RWPE1 (cell line): ENCODE results near the gene GABRG3.

ENCODE experiments used
- CTCF ChIA-PET: fragments of 350-600 bp; sonication (Branson Sonifier 250); formaldehyde crosslinking; extraction: SDS; loops from one replicate; lab custom pipeline; 2021; lab: Yijun Ruan, JAX
- POLR2A ChIA-PET: fragments of 400-600 bp; formaldehyde crosslinking; extraction: SDS; loops from one replicate; lab custom pipeline; 2020; ENCODE audit warnings: antibody characterized with exemption; ENCODE audit not compliant: low non-redundant PET; lab: Yijun Ruan, JAX
- DNase-seq: peaks from one replicate; pipeline ENCODE4 v3.0.0; 2012; ENCODE audit warnings: low spot score
- H3K27ac ChIP-seq: fragments of 450-650 bp; 2 replicates; pipeline ENCODE4 v1.5.1; 2017
- CTCF ChIP-seq: fragments of 450-650 bp; conservative IDR thresholded peaks from 2 replicates; pipeline ENCODE4 v1.5.1; 2017; ENCODE audit warnings: low read depth, mild to moderate bottlenecking

GABRG3 gene

GRCh38 chr15:27046880-27047279 is 75.9 kb downstream of the GABRG3 start:
- CTCF ChIA-PET, result no interaction called here

GRCh38 chr15:27050163-27050562 is 79.2 kb downstream of the GABRG3 start:
- CTCF ChIA-PET, result interaction anchor here (0.6 kb wide), 1 partner anchor 916 kb away, joined by 3 read pairs; no protein-coding TSS in a partner anchor

More at GRCh38 chr15:27046880-27047279, 75.9 kb downstream of the GABRG3 start:
- POLR2A ChIA-PET, result no interaction called here
- TF ChIP-seq CTCF, result no peak
- no peak overlapping the region for H3K27ac ChIP-seq
- DNase-seq, result no peak

GRCh38 chr15:27054426-27054825 is 83.4 kb downstream of the GABRG3 start:
- ChIA-PET CTCF (no interaction called here), POLR2A (no interaction called here)
- no peak overlapping the region for H3K27ac ChIP-seq
- DNase-seq, result no peak
- no peak for TF ChIP-seq CTCF

More at GRCh38 chr15:27050163-27050562, 79.2 kb downstream of the GABRG3 start:
- POLR2A ChIA-PET, result no interaction called here
- no peak for DNase-seq
- no peak for TF ChIP-seq CTCF
- no peak overlapping the region for H3K27ac ChIP-seq

GRCh38 chr15:27057904-27058645 is 87.1 kb downstream of the GABRG3 start:
- peak; percentile 19 for DNase-seq
- POLR2A ChIA-PET, result no interaction called here
- H3K27ac ChIP-seq, result no peak overlapping the region
- CTCF ChIA-PET, result interaction anchor here (0.6 to 0.7 kb wide), 2 partner anchors 629 to 870 kb away, joined by 3 to 7 read pairs; no protein-coding TSS in a partner anchor
- TF ChIP-seq CTCF, result no peak

- ChIA-PET POLR2A (no interaction called here), CTCF (interaction anchor here (0.6 to 1.1 kb wide), 3 partner anchors 39 to 869 kb away, joined by 3 read pairs; no protein-coding TSS in a partner anchor)
- no peak for DNase-seq
- H3K27ac ChIP-seq, result no peak overlapping the region
- no peak for TF ChIP-seq CTCF
These were observed 88.0 kb downstream of the GABRG3 start for GRCh38 chr15:27058939-27059338.

- CTCF ChIA-PET, result interaction anchor here (0.6 to 1.1 kb wide), 5 partner anchors 14 to 1213 kb away, joined by 3 to 4 read pairs (median 3); no protein-coding TSS in a partner anchor
- DNase-seq, result peak; percentile 28
- H3K27ac ChIP-seq, result no peak overlapping the region
- TF ChIP-seq CTCF, result peak; percentile 58
- POLR2A ChIA-PET, result no interaction called here
These were observed 88.7 kb downstream of the GABRG3 start for GRCh38 chr15:27059610-27060202.
